Adrenal gland (tissue), 12 donors: ENCODE data around the gene ASB10. TPM values are rescaled to one million over a fixed set of nuclear protein-coding genes. Genes with fewer than 3 reads are reported as not detected.

Experiments
- DNase-seq, 7 donors: peaks; one replicate each; pipeline ENCODE4 v3.0.0-alpha.2; 2019 to 2020
- H3K27ac ChIP-seq, 5 donors: fragments of 200-600 bp; sonication (generic) in 4 of 5; 1 replicate in 3 of 5; 2 replicates in 2 of 5; pipeline versions ENCODE4 v1.5.1 to v1.8.0; 2016 to 2020; ENCODE audit warnings: mild to moderate bottlenecking in 1 of 5
- H3K27me3 ChIP-seq: fragments of 200-600 bp; 2 replicates; pipeline ENCODE4 v1.8.0; 2021
- H3K36me3 ChIP-seq, 2 donors: fragments of 200-600 bp; replicated peaks in 1 of 2; 1 replicate in 1 of 2; 2 replicates in 1 of 2; pipeline versions ENCODE4 v1.5.1 to v1.8.0; 2018 to 2022
- H3K4me1 ChIP-seq, 2 donors: fragments of 200-600 bp; replicated peaks in 1 of 2; 1 replicate in 1 of 2; 2 replicates in 1 of 2; pipeline versions ENCODE4 v1.5.1 to v1.8.0; 2018 to 2021
- H3K4me3 ChIP-seq, 4 donors: fragments of 200-600 bp; sonication (generic) in 3 of 4; one replicate each; pipeline ENCODE4 v1.5.1; 2016 to 2018
- H3K9me3 ChIP-seq, 3 donors: fragments of 200-600 bp; sonication (generic) in 1 of 3; replicated peaks in 1 of 3; 1 replicate in 2 of 3; 2 replicates in 1 of 3; pipeline versions ENCODE4 v1.5.1 to v1.8.0; 2016 to 2021
- CTCF ChIP-seq, 6 experiments: fragments of 450-650 bp in 4 of 6; fragments of 200-600 bp in 2 of 6; sonication (generic) in 1 of 6; IDR thresholded peaks; 1 replicate in 5 of 6; 2 replicates in 1 of 6; pipeline versions ENCODE4 v1.5.1 to v1.8.0; 2016 to 2021; ENCODE audit warnings: antibody characterized with exemption in 6 of 6, mild to moderate bottlenecking in 2 of 6, moderate library complexity in 1 of 6
- POLR2A ChIP-seq, 2 donors: fragments of 450-650 bp; IDR thresholded peaks; one replicate each; pipeline ENCODE4 v1.6.1; 2017; ENCODE audit warnings: antibody characterized with exemption in 2 of 2, mild to moderate bottlenecking in 2 of 2, moderate library complexity in 1 of 2
- WGBS, 4 donors: extraction: QIAGEN DNeasy Blood & Tissue Kit in 2 of 4; methylation state at CpG; one replicate each; pipeline versions ENCODE4 v1.1.5 to v1.1.7; 2013 to 2017; 5-methylcytosine and 5-hydroxymethylcytosine counted together
- intact Hi-C, 2 donors: fragments of 100-400 bp; cut with DNase I; formaldehyde crosslinking; loops; one replicate each; pipeline versions ENCODE4 v1.14.1 to v1.15.0; 2022 to 2023
- polyA plus RNA-seq, 3 donors: library from polyadenylated mRNA; stranded (reverse); fragments of 200-250 nt in 2 of 3; fragments of 350-450 nt in 1 of 3; fragmentation: Illumina TruSeq in 1 of 3; extraction: RNeasy Lipid Tissue Mini Kit (QIAGEN cat#74804) in 1 of 3; gene quantifications; one replicate each; pipeline ENCODE4 v1.2.3, GENCODE V29; 2013 to 2014
- total RNA-seq, 9 donors: library from RNA; depleted of rRNA in 4 of 9; stranded (reverse); fragments of >200 nt in 4 of 9; fragments of 120-200 nt in 1 of 9; fragmentation: NEBNext Ultra II Directional in 1 of 9; extraction: Animal tissue kit (Norgen Biotek cat#: 25700) in 1 of 9; gene quantifications; one replicate each; pipeline versions ENCODE4 v1.1.0 to v1.2.4, GENCODE V29; 2013 to 2023
- donor health status: healthy with polysubstance abuse.
- donor health status: Bipolar disorder and iron deficiency.
- donor health status: DM: yes; HTN: yes; CAD: no.
- donor health status: DM: no; HTN: no; CAD: no.
- donor health status: DM: no; HTN: no; CAD: no.
- donor health status: DM: yes; HTN: yes; CAD: no.

ASB10 gene
- total and polyA plus RNA-seq, 12 donors = not detected

- Histone ChIP-seq H3K4me3 (peak overlapping the region in 2 of 4 donors; percentile 87 to 94), H3K27me3 (no peaks in the 10 kb centered on the region), H3K36me3 (peaks cover 0 to 42% of the 10 kb centered on the region in 2 donors), H3K9me3 (no peaks in the 10 kb centered on the region), H3K27ac (peak overlapping the region in 4 of 5 donors; percentile 84 to 94 (median 89)), H3K4me1 (peaks cover 17 to 28% of the 10 kb centered on the region in 2 donors)
- intact Hi-C loops = no loop called here
- 69 to 87% (median 74%) methylated on average over 5 to 9 of the region's 9 CpGs for WGBS, 4 donors
- peak in 1 of 7 donors; percentile 33 for DNase-seq
- TF ChIP-seq POLR2A (IDR thresholded peaks at IDR 0.05) = no peak
These were observed 46.8 kb upstream of the ASB10 start for GRCh38 chr7:151233804-151234203.

GRCh38 chr7:151232917-151233701, 46.1 kb upstream of the ASB10 start:
- Histone ChIP-seq H3K27ac (peak overlapping the region; percentile 50 to 94 (median 86)), H3K9me3 (no peaks in the 10 kb centered on the region), H3K36me3 (peaks cover 0 to 35% of the 10 kb centered on the region in 2 donors), H3K27me3 (no peaks in the 10 kb centered on the region), H3K4me3 (peak overlapping the region; percentile 48 to 94 (median 88)), H3K4me1 (peaks cover 18 to 30% of the 10 kb centered on the region in 2 donors)
- TF ChIP-seq CTCF (IDR thresholded peaks at IDR 0.05) = no peak
- TF ChIP-seq POLR2A (IDR thresholded peaks at IDR 0.05) = peak in 1 of 2 donors; percentile 82
- peak; percentile 72 to 91 (median 84) for DNase-seq
- WGBS, 4 donors = 1 to 3% (median 3%) methylated on average over 23 to 36 of the region's 36 CpGs
- intact Hi-C loops = no loop called here

GRCh38 chr7:151232091-151232916, 45.3 kb upstream of the ASB10 start, which contains the start of gene CHPF2:
Gene CHPF2 (plus strand): TSS chr7:151232483. CDS start chr7:151234012, 1,529 bp downstream.
- 0 to 1% (median 1%) methylated on average over 19 to 79 of the region's 79 CpGs for WGBS, 4 donors
- no peaks in the 10 kb centered on the region for H3K9me3 ChIP-seq
- H3K4me1 ChIP-seq = peaks cover 21 to 35% of the 10 kb centered on the region in 2 donors
- H3K27ac ChIP-seq = peak within 1 kb of the TSS; percentile 50 to 94 (median 86)
- no peaks in the 10 kb centered on the region for H3K27me3 ChIP-seq
- H3K4me3 ChIP-seq = peak within 1 kb of the TSS; percentile 48 to 94 (median 88)
- TF ChIP-seq CTCF (IDR thresholded peaks at IDR 0.05) = no peak
- TF ChIP-seq POLR2A (IDR thresholded peaks at IDR 0.05) = peak; percentile 70 to 89
- DNase-seq = peak; percentile 92 to 97 (median 93)
- H3K36me3 ChIP-seq = peaks cover 0 to 27% of the 10 kb centered on the region in 2 donors
- intact Hi-C loops = no loop called here

GRCh38 chr7:151231080-151231479, 44.0 kb upstream of the ASB10 start:
- Histone ChIP-seq H3K36me3 (peaks cover 0 to 15% of the 10 kb centered on the region in 2 donors), H3K4me1 (peaks cover 26 to 41% of the 10 kb centered on the region in 2 donors), H3K9me3 (no peaks in the 10 kb centered on the region), H3K27ac (peak overlapping the region in 3 of 5 donors; percentile 84 to 94 (median 92)), H3K4me3 (no peak overlapping the region), H3K27me3 (no peaks in the 10 kb centered on the region)
- TF ChIP-seq POLR2A (IDR thresholded peaks at IDR 0.05) = peak in 1 of 2 donors; percentile 42
- TF ChIP-seq CTCF (IDR thresholded peaks at IDR 0.05) = no peak
- no peak for DNase-seq
- intact Hi-C loops = no loop called here
- whole genome bisulfite sequencing, 4 donors = 46 to 54% (median 48%) methylated on average over 1 of the region's 1 CpG
